ENCODE measurements around the gene CD82. TPM values are rescaled to one million over a fixed set of nuclear protein-coding genes. Genes with fewer than 3 reads are reported as not detected.

CD82 gene
- total RNA-seq, 1 donor, result 38.4 TPM

DNA sequence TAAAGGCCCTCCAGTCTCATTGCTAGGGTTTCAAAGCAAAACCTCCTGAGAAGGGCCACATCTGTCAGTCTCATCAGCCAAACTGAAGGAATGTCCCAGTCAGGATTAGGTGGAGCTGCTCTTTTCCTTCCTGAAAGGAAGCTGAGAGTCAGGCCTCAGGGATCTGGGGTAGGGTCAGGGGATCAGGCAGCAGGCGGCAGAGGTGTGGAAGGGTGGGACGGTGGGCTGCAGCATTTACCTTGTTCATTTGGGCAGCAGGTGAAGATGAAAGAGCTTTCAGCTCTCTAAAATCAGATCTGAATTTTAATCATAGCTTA, 17.8 kb downstream of the CD82 start:
- H3K4me3 ChIP-seq (ENCODE audit: low read depth, low read length), result no peak overlapping the region
- no peak for DNase-seq (ENCODE audit: low read depth)
- TF ChIP-seq, protein P1, sequence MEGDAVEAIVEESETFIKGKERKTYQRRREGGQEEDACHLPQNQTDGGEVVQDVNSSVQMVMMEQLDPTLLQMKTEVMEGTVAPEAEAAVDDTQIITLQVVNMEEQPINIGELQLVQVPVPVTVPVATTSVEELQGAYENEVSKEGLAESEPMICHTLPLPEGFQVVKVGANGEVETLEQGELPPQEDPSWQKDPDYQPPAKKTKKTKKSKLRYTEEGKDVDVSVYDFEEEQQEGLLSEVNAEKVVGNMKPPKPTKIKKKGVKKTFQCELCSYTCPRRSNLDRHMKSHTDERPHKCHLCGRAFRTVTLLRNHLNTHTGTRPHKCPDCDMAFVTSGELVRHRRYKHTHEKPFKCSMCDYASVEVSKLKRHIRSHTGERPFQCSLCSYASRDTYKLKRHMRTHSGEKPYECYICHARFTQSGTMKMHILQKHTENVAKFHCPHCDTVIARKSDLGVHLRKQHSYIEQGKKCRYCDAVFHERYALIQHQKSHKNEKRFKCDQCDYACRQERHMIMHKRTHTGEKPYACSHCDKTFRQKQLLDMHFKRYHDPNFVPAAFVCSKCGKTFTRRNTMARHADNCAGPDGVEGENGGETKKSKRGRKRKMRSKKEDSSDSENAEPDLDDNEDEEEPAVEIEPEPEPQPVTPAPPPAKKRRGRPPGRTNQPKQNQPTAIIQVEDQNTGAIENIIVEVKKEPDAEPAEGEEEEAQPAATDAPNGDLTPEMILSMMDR (IDR thresholded peaks at IDR 0.05; ENCODE audit: insufficient read depth, low read depth, low read length), result no peak

DNA sequence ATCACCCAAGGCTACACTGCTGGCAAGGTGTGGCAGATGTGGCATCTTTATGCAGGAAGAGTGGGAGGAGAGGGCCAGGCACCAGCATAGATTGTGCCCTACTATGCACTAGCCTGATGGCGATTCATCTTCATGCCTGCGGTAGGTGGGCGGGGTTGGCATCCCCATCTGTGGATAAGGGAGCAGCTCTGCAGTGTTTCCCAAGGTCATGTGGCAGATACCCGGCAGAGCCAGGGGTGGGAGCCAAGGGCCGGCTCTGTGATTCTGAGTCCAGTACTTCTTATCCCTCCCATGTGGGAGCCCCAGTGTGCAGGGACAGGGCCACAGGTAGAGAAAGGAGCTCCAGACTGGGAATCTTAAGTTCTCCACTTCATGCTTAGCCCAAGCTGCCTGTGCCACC, 20.0 kb downstream of the CD82 start:
- TF ChIP-seq, protein P1 (IDR thresholded peaks at IDR 0.05; ENCODE audit: insufficient read depth, low read depth, low read length), result no peak
- no peak overlapping the region for H3K4me3 ChIP-seq (ENCODE audit: low read depth, low read length)
- no peak for DNase-seq (ENCODE audit: low read depth)

DNA sequence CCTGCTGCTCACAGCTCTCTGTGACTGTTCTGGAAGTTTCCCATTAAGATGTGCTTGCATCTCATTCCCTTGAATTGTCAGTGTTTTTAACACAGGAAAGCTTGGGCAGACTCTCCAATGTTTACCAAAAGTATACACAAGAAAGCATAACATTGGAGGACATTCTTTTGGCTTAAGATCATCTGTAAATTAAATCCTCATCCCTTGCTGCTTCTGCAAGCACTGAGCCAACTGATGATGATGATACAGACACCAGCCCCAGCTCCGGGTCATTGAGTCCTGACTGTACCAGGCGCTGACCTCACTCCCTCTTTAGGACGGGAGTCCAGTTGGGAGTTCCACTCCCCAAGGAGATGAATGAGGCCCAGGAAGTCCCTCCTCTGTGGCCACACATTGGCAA, 23.8 kb downstream of the CD82 start:
- no peak overlapping the region for H3K4me3 ChIP-seq (ENCODE audit: low read depth, low read length)
- DNase-seq (ENCODE audit: low read depth), result peak; percentile 95

DNA sequence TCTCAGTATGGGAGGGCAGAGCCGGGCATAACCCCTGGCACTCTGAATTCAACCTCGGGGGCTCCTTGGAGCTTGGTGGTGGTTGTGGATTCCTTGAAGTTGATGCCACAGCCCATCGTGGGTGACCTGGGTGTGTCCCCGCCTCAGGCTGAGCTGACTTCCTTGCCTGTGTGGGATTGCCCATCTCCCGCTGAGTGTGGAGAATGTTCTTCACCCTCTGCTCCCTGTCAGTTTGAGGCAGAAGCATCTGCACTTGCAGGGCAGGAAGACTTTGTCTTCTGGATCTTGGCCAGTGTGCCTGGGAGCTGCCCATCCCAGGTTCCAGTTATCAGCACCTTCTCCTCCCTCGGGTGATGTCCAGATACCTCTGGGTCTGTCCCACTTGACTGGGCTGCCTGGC, 25.3 kb downstream of the CD82 start:
- TF ChIP-seq, protein P1 (IDR thresholded peaks at IDR 0.05; ENCODE audit: insufficient read depth, low read depth, low read length), result no peak
- DNase-seq (ENCODE audit: low read depth), result no peak
- H3K4me3 ChIP-seq (ENCODE audit: low read depth, low read length), result no peak overlapping the region

More for the DNA sequence above, 23.8 kb downstream of the CD82 start:
- TF ChIP-seq, protein P1 (IDR thresholded peaks at IDR 0.05; ENCODE audit: insufficient read depth, low read depth, low read length), result no peak

DNA sequence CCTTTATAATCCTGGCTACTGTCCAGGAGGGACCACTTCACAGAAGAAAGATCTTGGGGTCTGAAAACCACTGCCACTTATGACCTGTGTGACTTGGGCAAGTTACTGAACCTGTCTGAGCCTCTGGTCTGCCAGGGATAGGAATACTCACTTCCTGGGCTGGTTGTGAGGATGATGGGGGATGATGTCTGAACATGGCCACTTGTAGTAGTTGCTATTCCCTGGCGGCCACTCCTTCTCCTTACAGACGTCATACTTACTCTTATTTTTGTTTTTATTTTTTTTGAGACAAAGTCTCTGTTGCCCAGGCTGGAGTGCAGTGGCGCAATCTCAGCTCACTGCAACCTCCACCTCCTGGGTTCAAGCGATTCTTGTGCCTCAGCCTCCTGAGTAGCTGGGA, 26.1 kb downstream of the CD82 start:
- TF ChIP-seq, protein P1 (IDR thresholded peaks at IDR 0.05; ENCODE audit: insufficient read depth, low read depth, low read length), result no peak
- DNase-seq (ENCODE audit: low read depth), result peak; percentile 37
- no peak overlapping the region for H3K4me3 ChIP-seq (ENCODE audit: low read depth, low read length)

DNA sequence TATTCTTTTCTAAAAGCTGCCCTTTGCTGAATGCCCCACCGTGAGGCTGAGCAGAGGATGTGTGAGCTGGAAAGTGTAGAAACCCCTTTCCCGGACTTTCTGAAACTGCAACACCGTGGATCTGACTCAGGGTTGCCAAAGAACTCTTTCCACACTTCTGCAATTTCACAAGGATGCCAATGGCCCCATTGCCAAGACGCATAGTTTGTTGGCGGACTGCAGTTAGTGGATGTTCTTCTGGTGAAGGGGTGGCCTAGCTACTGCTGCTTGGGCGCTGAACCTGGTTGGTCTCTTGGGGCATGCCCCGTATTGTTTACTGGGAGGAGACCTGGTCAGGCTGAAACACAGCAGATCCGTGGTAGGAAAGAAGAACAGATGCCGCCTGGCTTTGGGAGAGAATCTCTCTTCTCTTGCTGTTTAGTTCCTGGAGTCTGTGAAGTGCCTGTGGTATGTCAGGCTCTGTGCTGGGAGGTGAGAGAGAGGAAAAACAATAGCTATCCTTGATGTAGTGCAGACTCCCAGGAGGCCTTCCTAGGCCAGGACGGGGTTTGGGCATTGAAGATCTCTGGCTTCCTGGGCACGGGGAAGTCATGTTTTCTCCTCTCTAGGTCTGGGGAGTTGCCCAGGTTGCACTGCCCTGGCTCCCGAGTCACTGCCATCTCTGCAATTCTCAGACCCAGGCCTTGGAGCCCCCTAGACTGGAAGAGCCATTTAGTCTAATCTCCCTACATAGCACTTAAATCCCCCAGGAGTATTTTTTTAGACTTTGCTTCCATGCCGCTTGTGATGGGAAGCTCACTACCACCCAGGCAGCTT, 26.9 kb downstream of the CD82 start:
- no peak overlapping the region for H3K4me3 ChIP-seq (ENCODE audit: low read depth, low read length)
- TF ChIP-seq, protein P1 (IDR thresholded peaks at IDR 0.05; ENCODE audit: insufficient read depth, low read depth, low read length), result no peak
- DNase-seq (ENCODE audit: low read depth), result peak; percentile 86

DNA sequence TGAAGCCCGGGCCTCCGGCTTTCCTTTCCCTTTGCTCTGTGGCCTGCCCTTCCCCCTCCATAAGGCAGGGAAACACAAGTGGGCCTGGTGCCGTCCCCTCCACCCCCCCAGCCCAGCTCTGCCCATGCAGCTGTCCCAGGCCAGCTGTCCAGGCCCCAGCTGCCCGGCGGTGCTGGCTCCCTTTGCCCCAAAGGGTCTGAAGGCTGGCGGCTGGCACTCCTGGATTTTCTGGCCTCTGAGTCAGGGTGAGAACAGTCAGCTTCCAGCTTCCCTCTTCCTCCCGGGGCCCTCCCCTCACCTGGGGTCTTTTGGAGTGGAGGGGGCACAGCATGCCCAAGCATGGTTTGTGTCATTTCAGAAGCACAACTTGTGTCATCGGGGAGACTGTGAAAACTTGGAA, 27.8 kb downstream of the CD82 start:
- H3K4me3 ChIP-seq (ENCODE audit: low read depth, low read length), result no peak overlapping the region
- TF ChIP-seq, protein P1 (IDR thresholded peaks at IDR 0.05; ENCODE audit: insufficient read depth, low read depth, low read length), result no peak
- DNase-seq (ENCODE audit: low read depth), result no peak

All from fibroblast of villous mesenchyme (primary cell).